ENCODE measurements around the gene PLA2G15.

Gene PLA2G15

DNA sequence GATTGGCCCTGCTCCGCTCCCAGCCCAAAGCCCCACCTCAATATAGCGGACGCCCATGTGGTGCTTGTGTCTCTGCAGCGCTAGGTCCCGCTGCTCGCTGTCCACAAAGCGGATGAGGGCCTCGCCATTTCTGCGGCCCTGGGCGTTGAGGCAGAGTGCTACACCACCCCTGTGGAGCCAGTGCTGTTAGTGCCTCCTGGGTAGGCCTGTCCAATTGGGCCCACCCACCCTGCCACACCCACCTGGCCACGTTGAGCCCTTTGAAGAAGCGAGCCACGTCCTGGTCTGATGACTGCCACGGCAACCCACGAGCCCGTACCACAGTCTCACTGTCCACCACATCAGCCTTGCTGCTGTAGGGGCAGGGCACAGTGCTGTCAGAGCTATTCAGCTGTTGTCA, 12.8 kb upstream of the PLA2G15 start:
- DNase-seq (ENCODE audit: low read depth, low spot score) = no peak

DNA sequence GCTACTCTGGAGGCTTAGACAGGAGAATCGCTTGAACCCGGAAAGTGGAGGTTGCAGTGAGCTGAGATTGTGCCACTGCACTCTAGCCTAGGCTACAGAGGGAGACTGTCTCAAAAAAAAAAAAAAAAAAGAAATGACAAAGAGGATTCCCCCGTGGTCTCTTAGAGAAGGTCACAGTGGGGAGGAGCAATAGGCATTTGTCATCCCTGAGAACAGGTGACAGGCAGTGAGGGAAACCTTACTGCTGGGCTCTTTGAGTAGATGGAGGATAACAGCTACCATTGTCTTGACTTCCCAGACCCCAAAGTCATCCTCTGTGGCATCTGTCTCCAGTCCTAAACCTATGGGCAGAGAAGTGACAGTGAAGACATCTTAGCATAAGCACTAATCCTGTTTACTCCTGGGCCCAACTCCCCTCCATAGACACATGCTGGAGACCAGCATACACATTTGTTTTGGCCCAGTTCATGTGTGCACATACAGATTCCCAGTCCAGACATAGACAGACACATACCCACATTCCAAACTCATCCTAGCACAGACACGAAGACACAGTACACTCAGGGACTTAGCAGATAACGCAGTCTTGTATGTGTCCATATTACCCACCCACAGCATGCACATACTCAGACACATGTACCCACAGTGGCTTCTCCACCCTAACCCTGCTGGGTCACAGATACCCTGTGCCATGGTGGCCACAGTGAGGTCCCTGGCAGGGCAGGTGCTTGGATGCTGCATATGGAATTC, 11.9 kb upstream of the PLA2G15 start:
- no peak for DNase-seq (ENCODE audit: low read depth, low spot score)

DNA sequence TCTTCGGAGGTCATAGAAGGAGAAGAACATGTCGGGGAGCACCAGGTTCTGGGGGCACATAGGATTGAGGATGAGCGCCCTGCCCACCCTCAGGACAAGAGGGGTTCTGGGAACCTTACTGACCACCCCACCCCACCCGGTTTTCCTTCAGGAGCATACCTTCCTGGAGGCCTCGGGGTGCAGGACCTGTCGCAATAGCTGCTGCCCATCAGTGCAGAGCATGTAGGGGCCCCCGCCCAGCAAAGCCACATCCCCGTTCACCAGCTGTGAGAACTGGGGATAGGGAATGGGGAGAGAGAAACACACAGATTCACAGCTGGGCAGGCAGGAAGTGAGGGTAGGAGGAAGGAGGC, 11.4 kb upstream of the PLA2G15 start:
- no peak for DNase-seq (ENCODE audit: low read depth, low spot score)

DNA sequence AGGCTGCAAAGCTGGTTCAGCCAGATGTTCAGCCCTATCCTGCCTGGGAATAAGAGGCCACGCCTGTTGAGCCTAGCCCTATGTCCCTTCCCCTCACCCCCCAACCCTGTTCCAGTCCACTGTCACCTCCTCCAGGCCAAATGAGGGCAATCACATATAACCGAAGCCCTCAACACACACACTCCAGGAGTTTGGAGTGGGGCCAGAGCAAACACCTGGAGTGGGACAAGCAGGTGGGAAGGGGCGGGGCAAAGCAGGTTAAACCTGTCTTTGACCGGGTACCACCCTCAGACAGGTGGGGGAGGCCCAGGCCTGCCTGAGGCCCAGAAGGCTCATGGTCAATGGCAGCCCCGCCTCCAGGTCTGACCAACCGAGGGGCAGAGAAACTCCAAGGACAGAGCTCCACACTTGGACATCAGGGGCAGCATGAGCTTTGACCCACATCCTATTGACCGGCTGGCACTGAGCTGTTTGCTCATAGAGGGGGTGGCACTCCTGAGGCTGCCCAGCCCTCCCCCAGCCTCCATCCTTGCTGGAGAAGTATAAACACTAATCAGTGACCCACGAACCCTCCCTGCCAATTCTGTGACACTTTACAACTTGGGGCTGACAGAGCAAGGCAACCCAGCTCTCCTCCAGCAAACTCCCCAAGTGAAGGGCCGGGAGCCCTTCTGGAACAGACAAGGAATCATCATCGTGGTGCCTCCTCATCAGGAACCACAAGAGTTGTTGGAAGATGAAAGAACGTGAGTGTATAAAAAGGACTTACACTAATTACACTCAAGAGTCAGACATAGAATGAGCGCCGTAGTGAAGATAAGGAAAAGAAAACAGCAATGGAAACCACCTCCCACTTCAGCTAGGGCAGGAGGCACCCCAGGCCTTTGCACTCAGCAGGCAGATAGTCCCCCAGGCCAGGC, 10.7 kb upstream of the PLA2G15 start:
- no peak for DNase-seq (ENCODE audit: low read depth, low spot score)

DNA sequence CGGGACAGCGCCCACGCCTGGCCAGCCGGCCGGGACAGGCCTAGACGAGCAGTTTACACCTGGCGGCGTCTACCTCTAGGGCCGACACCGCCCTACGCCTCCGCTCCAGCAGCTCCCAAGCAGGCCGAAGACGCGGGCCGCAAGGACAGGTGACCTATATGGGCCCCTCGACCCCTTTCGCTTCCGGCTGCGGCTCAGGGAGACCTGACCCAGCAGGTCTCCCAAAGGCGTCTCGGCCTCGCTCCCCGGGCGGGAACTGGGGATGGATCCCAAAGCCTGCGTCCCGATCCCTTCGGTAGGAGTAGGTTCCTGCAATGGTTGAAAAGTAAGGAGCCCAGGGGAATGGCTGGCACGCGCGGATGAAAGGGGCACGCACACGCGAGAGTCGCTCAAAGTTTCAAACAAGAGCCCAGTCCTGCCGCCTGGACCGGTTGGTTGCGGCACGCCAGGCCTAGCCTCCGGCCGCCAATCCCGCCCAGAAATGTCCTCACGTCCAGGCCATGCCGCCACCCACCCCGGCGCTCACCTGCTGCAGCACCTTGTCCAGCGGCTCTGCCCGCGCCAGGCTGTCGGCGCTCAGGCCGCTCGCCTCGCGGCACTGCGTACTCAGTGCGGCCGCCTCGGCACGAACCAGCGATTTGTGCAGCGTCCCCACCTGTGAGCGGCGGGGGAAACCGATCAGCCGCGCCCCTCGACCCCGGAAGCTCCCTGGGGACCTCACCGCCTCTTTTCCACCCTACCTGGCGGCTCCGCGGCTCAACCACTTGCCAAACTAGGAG, 9.9 kb upstream of the PLA2G15 start:
- no peak for DNase-seq (ENCODE audit: low read depth, low spot score)

DNA sequence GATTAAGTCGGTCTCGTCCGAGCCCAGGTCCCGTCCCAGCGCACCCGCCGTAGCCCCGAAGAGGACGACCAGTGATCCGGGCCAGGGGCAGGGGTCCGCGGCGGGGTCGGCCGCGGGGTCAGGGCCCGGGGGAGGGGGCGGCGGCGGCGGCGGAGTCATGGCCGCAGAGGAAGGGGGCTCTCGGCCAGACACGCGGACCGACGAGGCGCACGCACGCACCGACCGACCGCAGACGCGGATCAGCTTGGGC, 9.4 kb upstream of the PLA2G15 start, which contains the start of gene ESRP2:
Gene ESRP2, minus strand, starts transcription at position 241 of the 250 bp plus-strand sequence. Its CDS starts 82 bp downstream, at position 159.
- no peak for DNase-seq (ENCODE audit: low read depth, low spot score)

DNA sequence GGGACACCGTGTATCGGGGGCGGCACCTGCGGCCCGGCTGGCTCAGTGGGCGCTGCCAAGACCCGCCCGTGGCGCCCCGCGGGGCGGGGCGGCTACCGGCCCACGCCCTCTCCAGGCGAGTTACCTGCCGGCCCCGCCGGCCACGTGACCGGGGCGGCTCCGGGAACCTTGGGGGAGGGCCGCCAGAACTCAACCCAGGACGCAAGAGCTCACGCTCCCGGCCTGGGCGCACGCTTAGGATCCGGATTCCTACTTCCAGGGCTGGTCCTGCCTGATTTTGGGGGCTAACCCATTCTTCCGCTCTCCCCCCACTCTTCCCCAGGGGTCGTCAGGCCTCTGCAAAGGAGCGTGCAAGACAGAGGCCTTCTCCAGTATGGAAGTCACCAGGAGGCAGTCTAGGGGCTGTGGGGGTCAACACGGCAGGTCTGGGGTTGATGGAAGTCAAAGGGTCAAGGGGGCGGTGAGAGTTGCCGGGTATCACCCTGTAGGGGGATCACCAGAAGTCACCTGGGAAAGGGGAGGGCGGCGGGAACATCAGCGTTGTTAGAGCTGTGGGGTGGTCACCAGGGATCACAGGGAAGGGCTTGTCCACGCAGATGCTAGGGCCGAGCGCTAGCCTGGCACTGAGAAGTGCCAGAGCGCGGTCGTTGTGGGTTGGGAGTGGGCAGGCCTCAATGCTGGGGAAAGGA, 8.9 kb upstream of the PLA2G15 start:
- no peak for DNase-seq (ENCODE audit: low read depth, low spot score)

DNA sequence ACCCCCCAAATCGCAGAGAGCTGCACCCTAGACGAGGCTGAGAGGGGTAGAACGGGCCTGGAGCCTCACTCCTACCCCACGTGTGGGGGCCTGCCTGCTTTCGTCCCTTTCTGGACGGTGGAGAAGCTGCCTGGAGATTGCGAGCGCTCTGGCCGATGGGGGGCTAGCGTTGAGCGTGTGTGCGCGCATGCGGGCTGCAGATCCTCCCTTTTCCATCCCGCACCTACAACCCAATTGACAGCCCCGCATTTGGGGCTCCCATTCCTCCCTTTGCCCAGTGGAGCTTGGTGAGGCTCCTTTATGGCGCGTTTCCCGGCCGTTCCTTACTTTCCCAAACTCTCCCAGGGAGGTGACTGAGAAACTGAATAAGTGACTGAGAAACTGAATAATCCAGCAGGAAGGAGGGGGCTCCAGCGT, 8.3 kb upstream of the PLA2G15 start:
- no peak for DNase-seq (ENCODE audit: low read depth, low spot score)

DNA sequence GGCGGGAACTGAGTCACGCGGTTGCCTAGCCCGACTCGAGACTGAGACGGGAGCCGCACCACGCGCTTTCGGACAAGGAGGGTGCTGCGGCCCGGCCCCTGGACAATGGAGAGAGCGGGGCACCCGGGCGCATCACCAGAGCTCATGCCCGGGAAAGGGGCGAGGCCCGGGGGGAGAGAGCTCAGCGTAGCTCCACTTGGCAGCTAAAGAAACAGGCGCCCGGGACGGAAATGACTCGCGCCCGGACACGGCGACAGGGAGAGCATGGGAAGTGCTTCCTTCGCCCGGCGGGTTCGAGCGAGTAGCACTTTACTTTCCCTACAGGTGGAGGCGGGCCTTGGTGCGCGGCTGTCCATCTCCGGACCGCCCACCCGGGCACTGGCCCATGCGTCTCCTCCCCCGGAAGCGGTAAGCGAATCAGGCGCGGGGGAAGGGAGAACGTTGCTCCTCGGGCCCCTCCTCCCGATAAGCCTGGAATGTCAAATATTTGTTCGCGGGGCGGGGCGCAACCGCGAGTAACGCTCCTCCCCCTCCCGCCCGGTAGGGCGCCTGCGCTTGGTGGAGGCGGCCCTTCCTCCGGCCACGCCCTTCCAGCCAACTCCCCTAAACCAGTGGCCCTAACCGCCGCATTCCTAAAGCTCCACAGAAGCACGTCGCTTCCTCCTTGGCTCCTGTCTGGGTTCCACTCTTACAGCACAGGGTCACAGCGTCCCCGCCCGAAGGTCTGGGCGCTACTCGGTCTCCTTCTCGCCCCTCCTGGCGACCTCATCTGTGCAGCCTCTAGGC, 7.7 kb upstream of the PLA2G15 start:
- peak; percentile 84 for DNase-seq (ENCODE audit: low read depth, low spot score)

DNA sequence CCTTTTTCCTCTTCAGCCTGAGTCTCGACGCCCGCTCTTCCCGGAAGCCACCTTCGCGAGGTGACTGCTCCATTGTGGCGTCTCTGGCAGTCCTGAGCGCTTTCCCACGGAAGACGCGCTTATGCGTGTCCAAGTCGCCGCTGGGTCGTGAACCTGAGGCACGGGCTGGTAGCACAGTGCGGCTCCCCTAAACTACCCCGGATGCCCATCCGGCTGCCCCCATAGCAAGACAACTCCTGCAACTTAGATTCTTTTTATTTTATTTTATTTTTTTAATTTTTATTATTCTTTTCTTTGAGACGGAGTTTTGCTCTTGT, 7.2 kb upstream of the PLA2G15 start:
- DNase-seq (ENCODE audit: low read depth, low spot score) = no peak

DNA sequence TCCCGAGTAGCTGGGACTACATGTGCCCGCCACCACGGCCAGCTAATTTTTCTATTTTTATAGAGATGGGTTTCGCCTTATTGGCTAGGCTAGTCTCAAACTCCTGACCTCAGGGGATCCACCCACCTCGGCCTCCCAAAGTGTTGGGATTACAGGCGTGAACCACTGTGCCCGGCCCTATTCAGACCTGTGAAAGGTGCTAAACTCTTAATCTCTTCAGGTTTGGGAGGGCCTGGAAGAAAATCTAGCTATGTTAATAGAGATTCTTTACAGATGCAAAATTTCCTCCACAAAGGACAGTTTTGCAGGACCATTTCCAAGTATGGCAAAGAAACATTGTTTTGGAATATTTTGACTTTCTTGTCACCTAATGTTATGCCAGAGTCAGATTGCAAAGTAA, 3.1 kb upstream of the PLA2G15 start:
- DNase-seq (ENCODE audit: low read depth, low spot score) = no peak

DNA sequence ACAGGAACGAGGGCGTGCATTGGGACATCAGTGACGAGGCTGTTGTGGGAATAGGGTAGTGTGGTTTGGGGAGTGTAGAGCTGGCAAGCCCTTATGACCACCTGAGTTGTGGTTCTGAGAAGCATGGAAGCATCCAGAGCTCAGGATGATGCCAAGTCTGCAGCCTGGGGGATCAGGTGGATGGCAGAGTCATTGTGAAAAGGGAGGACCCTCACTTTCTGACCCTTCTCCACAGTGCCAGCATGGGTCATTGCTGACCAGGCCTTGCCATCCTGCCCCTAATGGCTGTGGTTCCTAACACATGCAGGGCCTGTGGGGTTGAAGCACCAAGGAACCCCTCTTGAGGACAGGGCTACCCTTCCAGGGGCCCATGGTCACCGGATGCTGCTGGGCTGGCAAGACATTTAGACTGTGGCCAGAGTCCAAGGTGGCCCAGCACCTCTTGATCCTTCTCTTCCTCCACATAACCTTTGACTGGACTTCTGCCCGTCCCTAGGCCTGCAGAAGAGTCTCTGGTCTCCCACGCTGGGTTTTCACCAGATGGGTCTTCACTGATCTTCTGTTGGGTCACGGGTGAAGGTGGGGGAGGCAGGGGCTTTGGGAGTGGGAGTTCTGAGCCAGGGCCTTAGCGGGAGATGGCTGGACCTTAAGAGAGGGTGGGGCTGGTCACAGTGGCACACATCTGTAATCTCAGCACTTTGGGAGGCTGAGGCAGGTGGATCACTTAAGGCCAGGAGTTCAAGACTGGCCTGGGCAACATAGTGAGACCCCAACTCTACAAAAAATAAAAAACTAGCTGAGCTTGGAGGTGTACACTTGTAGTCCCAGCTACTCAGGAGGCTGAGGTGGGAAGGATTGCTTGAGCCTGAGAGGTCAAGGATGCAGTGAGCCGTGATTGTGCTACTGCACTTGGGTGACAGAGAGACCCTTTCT, 2.0 kb upstream of the PLA2G15 start:
- DNase-seq (ENCODE audit: low read depth, low spot score) = no peak

DNA sequence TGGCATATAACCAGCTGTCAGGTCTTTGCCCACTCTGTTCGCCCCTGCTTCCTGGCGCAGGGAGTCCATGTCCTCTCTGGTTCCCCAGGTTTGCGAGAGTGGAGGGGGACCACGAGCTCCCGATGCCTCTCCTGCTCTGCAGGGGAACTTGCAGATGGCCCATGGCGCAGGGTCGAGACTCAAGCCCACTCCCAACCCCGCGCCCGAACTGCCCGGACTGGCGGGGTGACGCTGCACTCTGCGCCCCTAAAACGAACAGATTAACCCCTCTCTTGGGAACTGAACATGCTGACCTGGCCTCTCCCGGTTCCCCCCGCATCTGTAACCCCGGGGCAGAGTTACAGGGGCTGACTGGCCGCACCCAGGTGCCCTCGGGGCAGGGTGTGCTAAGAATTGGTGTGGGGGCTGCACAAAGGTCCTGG, 681 bp upstream of the PLA2G15 start:
- no peak for DNase-seq (ENCODE audit: low read depth, low spot score)

DNA sequence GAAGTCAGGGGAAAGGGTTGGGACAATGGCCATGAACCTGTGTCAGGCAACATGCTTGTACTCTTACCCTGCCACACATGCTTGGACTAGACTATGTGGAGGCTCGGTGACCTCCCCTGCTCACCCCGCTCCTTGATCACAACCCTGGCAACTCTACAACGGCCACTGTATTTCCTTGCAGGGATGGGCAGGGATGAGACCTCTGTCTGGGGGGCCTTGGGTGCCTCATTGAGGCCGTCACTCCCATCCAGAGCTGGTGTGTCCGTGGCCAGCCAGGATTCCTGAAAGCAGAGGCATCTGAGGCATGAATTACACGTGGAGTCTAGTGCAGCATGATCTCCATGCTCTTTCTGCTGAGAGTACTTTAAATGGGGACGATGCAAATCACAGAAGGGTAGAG, 948 bp downstream of the PLA2G15 start:
- no peak for DNase-seq (ENCODE audit: low read depth, low spot score)

DNA sequence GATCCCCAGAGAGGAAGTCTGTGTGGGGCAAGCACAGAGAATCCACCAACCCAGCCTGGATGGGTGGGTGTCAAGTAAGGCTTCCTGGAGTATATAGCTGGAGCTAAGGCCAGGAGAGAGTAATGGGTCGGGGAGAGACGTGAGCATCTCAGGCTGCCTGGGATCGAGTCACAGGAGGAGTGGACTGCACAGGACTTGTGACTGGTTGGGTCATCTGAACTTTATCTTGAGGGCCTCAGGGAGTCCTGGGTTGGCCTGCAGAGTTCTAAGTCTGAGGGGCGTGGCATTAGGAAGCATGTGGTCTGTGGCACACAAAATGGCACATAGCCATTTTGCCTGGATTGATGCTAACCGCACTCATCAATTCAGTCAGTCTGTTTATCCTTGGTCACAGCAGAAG, 1.5 kb downstream of the PLA2G15 start:
- no peak for DNase-seq (ENCODE audit: low read depth, low spot score)

DNA sequence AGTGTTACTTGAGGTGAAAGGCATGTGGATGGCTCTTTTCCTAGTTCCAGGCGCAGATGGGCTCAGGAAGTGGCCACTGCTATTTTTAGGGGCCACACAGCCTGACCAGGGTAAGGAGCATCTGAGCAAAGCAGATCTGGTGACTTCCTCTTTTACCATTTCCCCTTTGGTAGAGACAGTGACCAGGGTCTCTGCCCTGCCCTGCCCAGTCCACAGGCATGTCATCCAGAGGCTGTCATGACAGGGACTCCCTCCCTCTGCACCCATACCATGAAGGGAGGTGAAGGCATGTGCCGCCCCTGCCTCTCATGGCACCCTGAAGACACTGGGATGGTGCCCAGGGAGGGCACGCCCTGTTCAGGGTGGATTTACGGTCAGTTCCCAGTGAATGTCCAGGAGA, 2.2 kb downstream of the PLA2G15 start:
- DNase-seq (ENCODE audit: low read depth, low spot score) = no peak

DNA sequence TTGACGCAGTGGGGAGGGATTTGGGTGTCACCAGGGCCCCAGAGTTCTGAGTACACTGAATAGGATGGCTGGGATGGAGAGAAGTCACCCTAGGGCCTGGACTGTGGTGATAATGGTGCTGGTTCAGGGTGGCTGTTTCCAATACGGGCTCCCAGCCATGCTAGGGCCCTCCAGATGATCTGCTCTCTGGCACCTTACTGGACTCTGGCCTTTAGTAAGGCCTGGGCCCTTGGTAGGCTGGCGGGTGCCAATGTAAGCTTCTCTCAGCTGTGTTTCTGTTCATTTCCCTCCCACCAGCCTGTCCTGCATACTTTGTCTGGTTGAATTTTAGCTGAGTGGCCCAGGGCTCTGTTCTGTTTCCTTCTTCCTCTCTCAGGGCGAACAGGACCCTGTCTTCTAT, 2.8 kb downstream of the PLA2G15 start:
- no peak for DNase-seq (ENCODE audit: low read depth, low spot score)

DNA sequence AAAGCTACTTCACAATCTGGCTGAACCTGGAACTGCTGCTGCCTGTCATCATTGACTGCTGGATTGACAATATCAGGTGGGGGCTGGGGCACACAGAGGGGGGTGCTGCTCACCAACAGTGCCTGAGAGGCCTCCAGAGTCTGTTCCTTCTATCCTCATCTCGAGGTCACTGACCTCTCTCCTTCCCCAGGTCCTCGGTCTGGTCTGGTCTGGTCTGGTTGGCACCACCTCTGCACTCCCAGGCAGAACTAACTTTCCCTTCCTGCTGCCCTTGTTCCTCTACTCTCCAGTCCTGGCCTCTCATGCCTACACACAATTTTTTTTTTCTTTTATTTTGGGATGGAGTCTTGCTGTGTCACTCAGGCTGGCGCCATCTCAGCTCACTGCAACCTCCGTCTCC, 4.2 kb downstream of the PLA2G15 start:
- no peak for DNase-seq (ENCODE audit: low read depth, low spot score)

DNA sequence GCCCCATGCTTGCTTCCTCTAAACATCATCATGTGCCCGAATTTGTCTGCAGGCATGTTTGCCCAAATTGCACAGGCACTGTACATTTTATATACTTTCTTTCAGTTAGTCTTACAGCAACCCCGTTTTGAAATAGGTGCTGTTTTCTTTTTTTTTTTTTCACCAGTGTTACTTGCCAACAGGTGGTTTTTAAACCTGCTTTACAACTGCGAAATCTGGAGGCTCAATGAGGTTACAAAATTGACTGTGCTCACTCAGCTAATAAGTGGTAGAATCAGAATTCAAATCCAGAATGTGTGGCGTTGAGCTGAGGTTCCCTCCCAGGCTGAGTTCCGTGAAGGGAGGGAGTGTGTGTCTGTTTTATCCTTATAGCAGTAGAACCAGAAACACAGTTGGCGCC, 5.8 kb downstream of the PLA2G15 start:
- no peak for DNase-seq (ENCODE audit: low read depth, low spot score)

DNA sequence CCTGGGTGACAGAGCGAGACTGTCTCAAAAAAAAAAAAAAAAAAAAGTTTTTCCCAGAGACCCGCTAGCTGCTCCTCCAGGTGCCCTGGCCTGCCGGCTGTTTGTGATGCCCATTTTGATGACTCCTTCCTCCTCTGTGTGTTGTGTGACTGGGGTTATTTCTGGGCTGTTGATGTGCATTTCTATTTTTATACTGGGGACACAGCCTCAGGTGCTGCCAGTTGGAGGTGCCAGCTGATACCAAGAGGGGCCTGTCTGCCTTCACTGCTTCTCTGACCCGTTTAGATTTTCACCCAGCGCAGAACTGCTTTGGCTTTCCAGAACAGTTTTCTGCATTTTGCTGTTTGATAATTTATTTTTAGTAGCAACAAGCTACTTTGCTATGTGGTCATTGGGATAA, 6.7 kb downstream of the PLA2G15 start:
- no peak for DNase-seq (ENCODE audit: low read depth, low spot score)

All from brain pericyte (primary cell).